Lung (tissue), 12 donors: ENCODE results near the gene MBP. TPM values are rescaled to one million over a fixed set of nuclear protein-coding genes. Genes with fewer than 3 reads are reported as not detected.

Source experiments
- ATAC-seq: fragments of 200-7000 bp; cut with Tn5 transposase; one replicate; pipeline ENCODE4 v1.9.1; 2020; ENCODE audit warnings: moderate number of reproducible peaks; ENCODE audit not compliant: insufficient read depth, low FRiP score
- DNase-seq, 3 donors: peaks; one replicate each; pipeline ENCODE4 v3.0.0-alpha.2; 2013 to 2017
- H3K27ac ChIP-seq, 2 donors: one replicate each; pipeline ENCODE4 v1.5.1; 2013; ENCODE audit warnings: mild to moderate bottlenecking in 2 of 2, moderate library complexity in 2 of 2, control low read depth in 1 of 2, inconsistent platforms in 1 of 2, low read depth in 1 of 2, low read length in 1 of 2
- H3K27me3 ChIP-seq, 3 donors: one replicate each; pipeline ENCODE4 v1.5.1; 2013; ENCODE audit warnings: low read length in 2 of 3; ENCODE audit not compliant: control insufficient read depth in 3 of 3, insufficient read depth in 3 of 3
- H3K36me3 ChIP-seq, 4 donors: one replicate each; pipeline ENCODE4 v1.5.1; 2013; ENCODE audit warnings: low read length in 4 of 4, mild to moderate bottlenecking in 1 of 4, moderate library complexity in 1 of 4; ENCODE audit not compliant: control insufficient read depth in 4 of 4, insufficient read depth in 4 of 4
- H3K4me1 ChIP-seq, 5 donors: one replicate each; pipeline ENCODE4 v1.5.1; 2013; ENCODE audit warnings: low read length in 5 of 5, mild to moderate bottlenecking in 2 of 5, moderate library complexity in 1 of 5; ENCODE audit not compliant: control insufficient read depth in 5 of 5, insufficient read depth in 5 of 5
- H3K4me3 ChIP-seq: one replicate; pipeline ENCODE4 v1.5.1; 2013; ENCODE audit warnings: mild to moderate bottlenecking, control low read depth, moderate library complexity
- H3K9ac ChIP-seq, 2 donors: one replicate each; pipeline ENCODE4 v1.5.1; 2013; ENCODE audit warnings: low read length in 2 of 2, control low read depth in 1 of 2; ENCODE audit not compliant: insufficient read depth in 1 of 2
- H3K9me3 ChIP-seq, 4 donors: one replicate each; pipeline ENCODE4 v1.5.1; 2013; ENCODE audit warnings: low read length in 3 of 4, mild to moderate bottlenecking in 1 of 4, moderate library complexity in 1 of 4; ENCODE audit not compliant: control insufficient read depth in 4 of 4, insufficient read depth in 3 of 4
- CTCF ChIP-seq: IDR thresholded peaks from 2 replicates; pipeline ENCODE4 v1.5.1; 2012; ENCODE audit warnings: mild to moderate bottlenecking; ENCODE audit errors: control extremely low read depth, extremely low read depth
- WGBS, 2 donors: extraction: QIAGEN DNeasy Blood & Tissue Kit; methylation state at CpG; one replicate each; pipeline ENCODE4 v1.1.7; 2013; 5-methylcytosine and 5-hydroxymethylcytosine counted together
- polyA plus RNA-seq, 2 donors: library from polyadenylated mRNA; stranded (reverse); fragments of 200-250 nt; gene quantifications; one replicate each; pipeline ENCODE4 v1.2.1, GENCODE V29; 2013
- total RNA-seq, 2 donors: library from RNA; depleted of rRNA in 1 of 2; stranded (reverse); fragments of >200 nt in 1 of 2; gene quantifications; one replicate each; pipeline ENCODE4 v1.2.1, GENCODE V29; 2014 to 2021
- donor health status: control.
- donor health status: control.
- donor health status: Bipolar disorder and iron deficiency.
- donor health status: healthy.
- donor health status: DM: yes; HTN: yes; CAD: no.

The MBP gene
- total and polyA plus RNA-seq, 4 donors: 15.6 to 64.1 (median 30.9) TPM

- Histone ChIP-seq H3K4me1 (peaks cover 0 to 5% (median 4%) of the 10 kb centered on the region in 5 donors), H3K4me3 (no peak overlapping the region), H3K36me3 (peaks cover 0 to 13% (median 0%) of the 10 kb centered on the region in 4 donors), H3K27me3 (peaks cover 0 to 5% (median 0%) of the 10 kb centered on the region in 3 donors), H3K27ac (no peak overlapping the region), H3K9ac (no peak overlapping the region), H3K9me3 (no peaks in the 10 kb centered on the region)
- no peak for DNase-seq
- no peak for ATAC-seq
- WGBS, 2 donors: 75 to 81% methylated on average over 10 of the region's 10 CpGs
- TF ChIP-seq CTCF: no peak
Observed at GRCh38 chr18:77039196-77040130, 93.1 kb downstream of the MBP start.

GRCh38 chr18:77038182-77038858 is 94.3 kb downstream of the MBP start:
- peaks cover 0 to 5% (median 4%) of the 10 kb centered on the region in 5 donors for H3K4me1 ChIP-seq
- WGBS, 2 donors: 72 to 74% methylated on average over 3 of the region's 3 CpGs
- peaks cover 0 to 5% (median 0%) of the 10 kb centered on the region in 3 donors for H3K27me3 ChIP-seq
- peaks cover 0 to 9% (median 0%) of the 10 kb centered on the region in 4 donors for H3K36me3 ChIP-seq
- no peak for ATAC-seq
- no peak for DNase-seq
- no peak for TF ChIP-seq CTCF
- H3K9me3 ChIP-seq: no peaks in the 10 kb centered on the region
- no peak overlapping the region for H3K9ac ChIP-seq
- H3K27ac ChIP-seq: no peak overlapping the region
- H3K4me3 ChIP-seq: no peak overlapping the region

GRCh38 chr18:77037567-77037966 is 95.0 kb downstream of the MBP start:
- Histone ChIP-seq H3K4me3 (no peak overlapping the region), H3K4me1 (peaks cover 0 to 5% (median 4%) of the 10 kb centered on the region in 5 donors), H3K9me3 (no peaks in the 10 kb centered on the region), H3K27ac (no peak overlapping the region), H3K27me3 (peaks cover 0 to 5% (median 0%) of the 10 kb centered on the region in 3 donors), H3K9ac (no peak overlapping the region), H3K36me3 (peaks cover 0 to 9% (median 0%) of the 10 kb centered on the region in 4 donors)
- WGBS, 2 donors: 86 to 90% methylated on average over 13 of the region's 13 CpGs
- ATAC-seq (no peak), DNase-seq (no peak)
- TF ChIP-seq CTCF: no peak
